ENCODE results near the gene PHF21A. TPM values are rescaled to one million over a fixed set of nuclear protein-coding genes. Genes with fewer than 3 reads are reported as not detected.
A peak's percentile ranks its signal among the peaks of the same experiment; 100 is the strongest.
"Not testable (repeated sequence)": the region's sequence is repeated elsewhere in the genome, so short reads cannot be mapped to it uniquely, and the experiment has no call there.

The PHF21A gene
- total RNA-seq, 2 donors from 2014 or later = 69.2 to 70.2 TPM

- not testable (repeated sequence) for DNase-seq
Observed at GRCh38 chr11:46116712-46117037, 4.6 kb downstream of the PHF21A start.

GRCh38 chr11:46116007-46116711, 5.1 kb downstream of the PHF21A start:
- H3K4me1 Mint-ChIP-seq (ENCODE audit: low read depth) = peaks cover 68% of the 10 kb centered on the region
- H3K27ac Mint-ChIP-seq = peak overlapping the region; percentile 98
- ATAC-seq (replicated peaks in 1 of 2) (no peak), DNase-seq (no peak)
- peak overlapping the region; percentile 97 to 98 for H3K4me3 Mint-ChIP-seq
- no peaks in the 10 kb centered on the region for H3K27me3 Mint-ChIP-seq (ENCODE audit: low read depth)
- H3K9me3 Mint-ChIP-seq = no peaks in the 10 kb centered on the region
- H3K36me3 Mint-ChIP-seq (ENCODE audit: insufficient read depth in 2 of 2) = peaks cover 6 to 12% of the 10 kb centered on the region in 2 donors

More at GRCh38 chr11:46116712-46117037, 4.6 kb downstream of the PHF21A start:
- Mint-ChIP-seq H3K4me3 (peak overlapping the region; percentile 97 to 98), H3K36me3 (ENCODE audit: insufficient read depth in 2 of 2) (peaks cover 6 to 12% of the 10 kb centered on the region in 2 donors), H3K4me1 (ENCODE audit: low read depth) (peaks cover 68% of the 10 kb centered on the region), H3K27ac (peak overlapping the region; percentile 98)
- ATAC-seq (replicated peaks in 1 of 2); H3K27me3 Mint-ChIP-seq (ENCODE audit: low read depth); H3K9me3 Mint-ChIP-seq: not testable (repeated sequence)

- peak overlapping the region in 1 of 2 donors; percentile 83 for H3K4me3 Mint-ChIP-seq
- H3K9me3 Mint-ChIP-seq = no peaks in the 10 kb centered on the region
- H3K36me3 Mint-ChIP-seq (ENCODE audit: insufficient read depth in 2 of 2) = peaks cover 6 to 8% of the 10 kb centered on the region in 2 donors
- H3K27me3 Mint-ChIP-seq (ENCODE audit: low read depth) = no peaks in the 10 kb centered on the region
- DNase-seq (no peak), ATAC-seq (replicated peaks in 1 of 2) (no peak)
- peak overlapping the region; percentile 98 for H3K27ac Mint-ChIP-seq
- H3K4me1 Mint-ChIP-seq (ENCODE audit: low read depth) = peaks cover 68% of the 10 kb centered on the region
Observed at GRCh38 chr11:46114961-46115360, 6.3 kb downstream of the PHF21A start.

- DNase-seq (no peak), ATAC-seq (replicated peaks in 1 of 2) (no peak)
- peak overlapping the region in 1 of 2 donors; percentile 9 for H3K4me3 Mint-ChIP-seq
- H3K36me3 Mint-ChIP-seq (ENCODE audit: insufficient read depth in 2 of 2) = peaks cover 4% of the 10 kb centered on the region in 2 donors
- H3K9me3 Mint-ChIP-seq = no peaks in the 10 kb centered on the region
- peak overlapping the region; percentile 98 for H3K27ac Mint-ChIP-seq
- H3K4me1 Mint-ChIP-seq (ENCODE audit: low read depth) = peaks cover 66% of the 10 kb centered on the region
- no peaks in the 10 kb centered on the region for H3K27me3 Mint-ChIP-seq (ENCODE audit: low read depth)
Observed at GRCh38 chr11:46114378-46114777, 6.9 kb downstream of the PHF21A start.

GRCh38 chr11:46112961-46113607, 8.2 kb downstream of the PHF21A start:
- no peaks in the 10 kb centered on the region for H3K9me3 Mint-ChIP-seq

GRCh38 chr11:46108751-46109150, 12.5 kb downstream of the PHF21A start:
- H3K27ac Mint-ChIP-seq = no peak overlapping the region
- H3K27me3 Mint-ChIP-seq (ENCODE audit: low read depth) = no peaks in the 10 kb centered on the region
- no peak for DNase-seq
- H3K4me3 Mint-ChIP-seq = no peak overlapping the region
- no peak for ATAC-seq (replicated peaks in 1 of 2)
- H3K36me3 Mint-ChIP-seq (ENCODE audit: insufficient read depth in 2 of 2) = no peaks in the 10 kb centered on the region
- no peaks in the 10 kb centered on the region for H3K9me3 Mint-ChIP-seq
- peaks cover 36% of the 10 kb centered on the region for H3K4me1 Mint-ChIP-seq (ENCODE audit: low read depth)

More at GRCh38 chr11:46112961-46113607, 8.2 kb downstream of the PHF21A start:
- Mint-ChIP-seq H3K27ac (no peak overlapping the region), H3K4me1 (ENCODE audit: low read depth) (peaks cover 53% of the 10 kb centered on the region), H3K36me3 (ENCODE audit: insufficient read depth in 2 of 2) (no peaks in the 10 kb centered on the region), H3K27me3 (ENCODE audit: low read depth) (no peaks in the 10 kb centered on the region), H3K4me3 (peak overlapping the region in 1 of 2 donors; percentile 61)
- peak; percentile 90 to 92 for ATAC-seq (replicated peaks in 1 of 2)
- DNase-seq = peak in 1 of 2 donors; percentile 22

GRCh38 chr11:46107780-46108179, 13.5 kb downstream of the PHF21A start:
- H3K4me3 Mint-ChIP-seq = no peak overlapping the region
- no peaks in the 10 kb centered on the region for H3K36me3 Mint-ChIP-seq (ENCODE audit: insufficient read depth in 2 of 2)
- H3K27me3 Mint-ChIP-seq (ENCODE audit: low read depth) = no peaks in the 10 kb centered on the region
- no peak overlapping the region for H3K27ac Mint-ChIP-seq
- no peaks in the 10 kb centered on the region for H3K9me3 Mint-ChIP-seq
- ATAC-seq (replicated peaks in 1 of 2) = no peak
- peaks cover 29% of the 10 kb centered on the region for H3K4me1 Mint-ChIP-seq (ENCODE audit: low read depth)
- no peak for DNase-seq

GRCh38 chr11:46107408-46107718, 13.9 kb downstream of the PHF21A start:
- H3K27ac Mint-ChIP-seq = no peak overlapping the region
- DNase-seq = no peak
- no peak overlapping the region for H3K4me3 Mint-ChIP-seq
- ATAC-seq (replicated peaks in 1 of 2) = no peak
- H3K27me3 Mint-ChIP-seq (ENCODE audit: low read depth) = no peaks in the 10 kb centered on the region
- no peaks in the 10 kb centered on the region for H3K36me3 Mint-ChIP-seq (ENCODE audit: insufficient read depth in 2 of 2)
- no peaks in the 10 kb centered on the region for H3K9me3 Mint-ChIP-seq
- H3K4me1 Mint-ChIP-seq (ENCODE audit: low read depth) = peaks cover 25% of the 10 kb centered on the region

GRCh38 chr11:46106530-46107407, 14.5 kb downstream of the PHF21A start:
- Mint-ChIP-seq H3K4me1 (ENCODE audit: low read depth) (peaks cover 24% of the 10 kb centered on the region), H3K4me3 (no peak overlapping the region), H3K27me3 (ENCODE audit: low read depth) (no peaks in the 10 kb centered on the region), H3K9me3 (no peaks in the 10 kb centered on the region), H3K36me3 (ENCODE audit: insufficient read depth in 2 of 2) (no peaks in the 10 kb centered on the region), H3K27ac (no peak overlapping the region)
- DNase-seq (no peak), ATAC-seq (replicated peaks in 1 of 2) (no peak)

GRCh38 chr11:46105926-46106325, 15.3 kb downstream of the PHF21A start:
- DNase-seq (no peak), ATAC-seq (replicated peaks in 1 of 2) (no peak)
- H3K4me1 Mint-ChIP-seq (ENCODE audit: low read depth) = peaks cover 27% of the 10 kb centered on the region
- no peaks in the 10 kb centered on the region for H3K27me3 Mint-ChIP-seq (ENCODE audit: low read depth)
- no peak overlapping the region for H3K4me3 Mint-ChIP-seq
- no peak overlapping the region for H3K27ac Mint-ChIP-seq
- H3K36me3 Mint-ChIP-seq (ENCODE audit: insufficient read depth in 2 of 2) = no peaks in the 10 kb centered on the region
- H3K9me3 Mint-ChIP-seq = no peaks in the 10 kb centered on the region

GRCh38 chr11:46105134-46105628, 16.1 kb downstream of the PHF21A start:
- no peaks in the 10 kb centered on the region for H3K9me3 Mint-ChIP-seq
- no peaks in the 10 kb centered on the region for H3K27me3 Mint-ChIP-seq (ENCODE audit: low read depth)
- H3K36me3 Mint-ChIP-seq (ENCODE audit: insufficient read depth in 2 of 2) = no peaks in the 10 kb centered on the region
- H3K27ac Mint-ChIP-seq = no peak overlapping the region
- DNase-seq (no peak), ATAC-seq (replicated peaks in 1 of 2) (no peak)
- no peak overlapping the region for H3K4me3 Mint-ChIP-seq
- peaks cover 35% of the 10 kb centered on the region for H3K4me1 Mint-ChIP-seq (ENCODE audit: low read depth)

- no peak for DNase-seq
- Mint-ChIP-seq H3K36me3 (ENCODE audit: insufficient read depth in 2 of 2) (no peaks in the 10 kb centered on the region), H3K27me3 (ENCODE audit: low read depth) (no peaks in the 10 kb centered on the region), H3K27ac (no peak overlapping the region), H3K4me3 (no peak overlapping the region), H3K4me1 (ENCODE audit: low read depth) (peaks cover 53% of the 10 kb centered on the region), H3K9me3 (no peaks in the 10 kb centered on the region)
- ATAC-seq (replicated peaks in 1 of 2) = no peak
Observed at GRCh38 chr11:46102843-46103242, 18.4 kb downstream of the PHF21A start.

- DNase-seq = no peak
- Mint-ChIP-seq H3K36me3 (ENCODE audit: insufficient read depth in 2 of 2) (no peaks in the 10 kb centered on the region), H3K4me3 (peak overlapping the region; percentile 62 to 72), H3K4me1 (ENCODE audit: low read depth) (peaks cover 45% of the 10 kb centered on the region), H3K27me3 (ENCODE audit: low read depth) (no peaks in the 10 kb centered on the region), H3K9me3 (no peaks in the 10 kb centered on the region), H3K27ac (no peak overlapping the region)
- ATAC-seq (replicated peaks in 1 of 2) = peak in 1 of 2 donors; percentile 33
Observed at GRCh38 chr11:46100670-46101069, 20.6 kb downstream of the PHF21A start.
